ENCODE data around the gene DNAJA3.

DNAJA3 gene

DNA sequence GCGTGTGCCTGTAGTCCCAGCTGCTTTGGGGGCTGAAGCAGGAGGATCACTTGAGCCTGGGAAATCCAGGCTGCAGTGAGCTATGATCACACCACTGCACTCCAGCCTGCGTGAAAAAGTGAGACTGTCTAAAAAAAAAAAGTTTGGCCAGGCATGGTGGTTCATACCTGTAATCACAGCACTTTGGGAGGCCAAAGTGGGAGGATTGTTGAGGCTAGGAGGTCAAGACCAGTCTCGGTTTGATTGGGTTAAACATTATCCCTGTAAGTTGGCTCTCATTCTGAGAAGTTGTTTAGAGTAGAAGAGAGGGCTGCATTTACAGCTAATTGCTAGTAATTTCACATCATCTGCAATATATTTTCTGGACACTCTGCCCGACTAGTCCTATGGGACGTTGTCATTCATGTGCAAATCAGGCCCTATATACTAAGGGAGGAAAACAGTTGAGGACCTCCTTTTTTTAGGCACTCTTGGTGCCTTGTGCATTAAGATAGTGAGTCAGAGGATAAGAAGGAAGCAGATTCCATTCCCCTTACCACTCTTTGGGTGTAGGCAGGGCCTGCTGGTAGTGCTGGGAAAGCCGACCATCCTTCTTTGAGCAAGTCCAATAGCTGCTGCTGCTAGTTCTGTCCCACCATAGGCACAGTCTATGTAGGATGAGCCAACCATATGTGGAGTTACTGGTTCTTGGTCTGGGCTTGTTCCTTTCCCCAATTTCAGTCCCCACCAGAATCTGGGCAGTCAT lies 69.2 kb downstream of the DNAJA3 start:
- ATAC-seq (ENCODE audit: low read depth) (peak; percentile 76), DNase-seq (ENCODE audit: low spot score) (no peak)
- H3K36me3 ChIP-seq (ENCODE audit: low read depth), result peaks cover 24% of the 10 kb centered on the region
- no peaks in the 10 kb centered on the region for H3K27me3 ChIP-seq (ENCODE audit: insufficient read depth, poor library complexity, severe bottlenecking)
- H3K9me3 ChIP-seq (ENCODE audit: severe bottlenecking), result no peaks in the 10 kb centered on the region
- peak overlapping the region; percentile 97 for H3K27ac ChIP-seq (ENCODE audit: poor library complexity, severe bottlenecking)
- peaks cover 58% of the 10 kb centered on the region for H3K4me1 ChIP-seq (ENCODE audit: insufficient read depth, poor library complexity, severe bottlenecking)
- TF ChIP-seq, protein P1, sequence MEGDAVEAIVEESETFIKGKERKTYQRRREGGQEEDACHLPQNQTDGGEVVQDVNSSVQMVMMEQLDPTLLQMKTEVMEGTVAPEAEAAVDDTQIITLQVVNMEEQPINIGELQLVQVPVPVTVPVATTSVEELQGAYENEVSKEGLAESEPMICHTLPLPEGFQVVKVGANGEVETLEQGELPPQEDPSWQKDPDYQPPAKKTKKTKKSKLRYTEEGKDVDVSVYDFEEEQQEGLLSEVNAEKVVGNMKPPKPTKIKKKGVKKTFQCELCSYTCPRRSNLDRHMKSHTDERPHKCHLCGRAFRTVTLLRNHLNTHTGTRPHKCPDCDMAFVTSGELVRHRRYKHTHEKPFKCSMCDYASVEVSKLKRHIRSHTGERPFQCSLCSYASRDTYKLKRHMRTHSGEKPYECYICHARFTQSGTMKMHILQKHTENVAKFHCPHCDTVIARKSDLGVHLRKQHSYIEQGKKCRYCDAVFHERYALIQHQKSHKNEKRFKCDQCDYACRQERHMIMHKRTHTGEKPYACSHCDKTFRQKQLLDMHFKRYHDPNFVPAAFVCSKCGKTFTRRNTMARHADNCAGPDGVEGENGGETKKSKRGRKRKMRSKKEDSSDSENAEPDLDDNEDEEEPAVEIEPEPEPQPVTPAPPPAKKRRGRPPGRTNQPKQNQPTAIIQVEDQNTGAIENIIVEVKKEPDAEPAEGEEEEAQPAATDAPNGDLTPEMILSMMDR (IDR thresholded peaks at IDR 0.05; ENCODE audit: poor library complexity, severe bottlenecking), result no peak
- H3K4me3 ChIP-seq (ENCODE audit: severe bottlenecking), result no peak overlapping the region

DNA sequence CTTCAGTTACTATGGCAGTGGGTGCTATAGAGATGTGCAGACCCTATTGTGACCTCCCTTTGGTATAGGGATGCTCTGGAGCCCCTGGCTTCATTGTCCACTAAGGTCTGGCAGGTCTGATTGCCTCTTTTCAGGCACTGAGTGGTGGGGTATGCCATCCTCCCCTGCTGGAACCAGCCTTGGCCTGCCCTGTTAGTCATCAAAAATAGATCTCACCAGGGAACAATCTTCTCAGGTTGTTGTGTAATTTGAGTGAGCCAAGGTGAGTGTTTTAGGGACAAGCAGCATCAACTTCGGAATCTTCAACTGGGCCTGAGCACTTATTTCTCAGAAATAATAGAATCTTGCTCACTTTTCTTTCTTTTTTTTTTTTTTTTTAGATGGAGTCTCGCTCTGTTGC lies 70.1 kb downstream of the DNAJA3 start:
- ATAC-seq (ENCODE audit: low read depth) (peak; percentile 56), DNase-seq (ENCODE audit: low spot score) (no peak)
- TF ChIP-seq, protein P1 (IDR thresholded peaks at IDR 0.05; ENCODE audit: poor library complexity, severe bottlenecking), result no peak
- Histone ChIP-seq H3K4me3 (ENCODE audit: severe bottlenecking) (no peak overlapping the region), H3K36me3 (ENCODE audit: low read depth) (peaks cover 18% of the 10 kb centered on the region), H3K9me3 (ENCODE audit: severe bottlenecking) (no peaks in the 10 kb centered on the region), H3K27ac (ENCODE audit: poor library complexity, severe bottlenecking) (peak overlapping the region; percentile 97), H3K4me1 (ENCODE audit: insufficient read depth, poor library complexity, severe bottlenecking) (peaks cover 67% of the 10 kb centered on the region), H3K27me3 (ENCODE audit: insufficient read depth, poor library complexity, severe bottlenecking) (no peaks in the 10 kb centered on the region)

DNA sequence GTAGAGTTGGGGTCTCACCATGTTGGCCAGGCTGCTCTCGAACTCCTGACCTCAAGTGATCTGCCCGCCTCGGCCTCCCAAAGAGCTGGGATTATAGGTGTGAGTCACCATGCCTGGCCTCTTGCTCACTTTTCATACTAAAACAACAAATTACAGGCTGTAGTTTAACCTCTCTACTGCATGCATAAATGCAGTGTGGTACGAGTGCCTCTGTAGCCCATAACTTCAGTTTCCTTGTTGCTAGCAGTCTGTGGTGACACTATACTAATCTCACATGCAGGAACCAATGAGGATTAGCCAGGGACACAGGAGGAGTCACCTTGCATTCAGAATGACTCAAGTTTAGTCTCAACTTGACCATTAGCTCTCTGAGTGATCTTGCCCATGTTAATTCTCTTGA lies 70.6 kb downstream of the DNAJA3 start:
- TF ChIP-seq, protein P1 (IDR thresholded peaks at IDR 0.05; ENCODE audit: poor library complexity, severe bottlenecking), result no peak
- Histone ChIP-seq H3K9me3 (ENCODE audit: severe bottlenecking) (no peaks in the 10 kb centered on the region), H3K4me1 (ENCODE audit: insufficient read depth, poor library complexity, severe bottlenecking) (peaks cover 72% of the 10 kb centered on the region), H3K27ac (ENCODE audit: poor library complexity, severe bottlenecking) (peak overlapping the region; percentile 97), H3K36me3 (ENCODE audit: low read depth) (peaks cover 14% of the 10 kb centered on the region), H3K27me3 (ENCODE audit: insufficient read depth, poor library complexity, severe bottlenecking) (no peaks in the 10 kb centered on the region), H3K4me3 (ENCODE audit: severe bottlenecking) (no peak overlapping the region)
- DNase-seq (ENCODE audit: low spot score), result no peak
- peak; percentile 35 for ATAC-seq (ENCODE audit: low read depth)

DNA sequence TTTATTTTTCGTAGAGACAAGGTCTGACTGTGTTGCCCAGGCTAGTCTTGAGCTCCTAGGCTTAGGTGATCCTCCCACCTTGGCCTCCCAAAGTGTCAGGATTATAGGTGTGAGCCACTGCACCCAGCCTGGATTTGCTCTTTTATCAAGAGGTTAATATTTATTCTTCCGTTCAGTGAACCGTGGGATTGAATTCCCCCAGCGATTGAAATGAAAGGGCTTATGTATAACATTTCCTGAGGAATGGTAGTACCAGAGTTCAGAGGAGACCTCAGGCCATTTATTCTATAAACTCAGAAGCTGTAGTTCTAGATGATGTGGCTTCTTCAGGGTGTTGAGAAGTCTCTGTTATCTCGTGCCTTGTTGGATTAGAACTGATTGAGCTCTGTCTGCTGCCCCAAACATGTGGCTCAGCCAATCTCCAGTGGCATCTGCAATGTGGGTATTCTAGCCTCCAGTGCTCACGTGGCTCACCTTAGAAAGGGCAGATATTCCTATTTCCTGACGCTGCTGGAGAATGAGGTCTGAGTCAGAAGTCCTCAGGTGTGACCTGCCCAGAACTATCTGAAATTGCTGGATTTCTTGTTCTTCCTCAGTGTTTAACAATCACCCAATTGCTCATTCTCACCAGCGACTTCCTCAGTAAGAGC lies 73.0 kb downstream of the DNAJA3 start:
- Histone ChIP-seq H3K9me3 (ENCODE audit: severe bottlenecking) (no peaks in the 10 kb centered on the region), H3K36me3 (ENCODE audit: low read depth) (peaks cover 10% of the 10 kb centered on the region), H3K4me3 (ENCODE audit: severe bottlenecking) (no peak overlapping the region), H3K27ac (ENCODE audit: poor library complexity, severe bottlenecking) (peak overlapping the region; percentile 97), H3K4me1 (ENCODE audit: insufficient read depth, poor library complexity, severe bottlenecking) (peaks cover 77% of the 10 kb centered on the region), H3K27me3 (ENCODE audit: insufficient read depth, poor library complexity, severe bottlenecking) (no peaks in the 10 kb centered on the region)
- DNase-seq (ENCODE audit: low spot score), result no peak
- TF ChIP-seq, protein P1 (IDR thresholded peaks at IDR 0.05; ENCODE audit: poor library complexity, severe bottlenecking), result no peak
- peak; percentile 50 for ATAC-seq (ENCODE audit: low read depth)

DNA sequence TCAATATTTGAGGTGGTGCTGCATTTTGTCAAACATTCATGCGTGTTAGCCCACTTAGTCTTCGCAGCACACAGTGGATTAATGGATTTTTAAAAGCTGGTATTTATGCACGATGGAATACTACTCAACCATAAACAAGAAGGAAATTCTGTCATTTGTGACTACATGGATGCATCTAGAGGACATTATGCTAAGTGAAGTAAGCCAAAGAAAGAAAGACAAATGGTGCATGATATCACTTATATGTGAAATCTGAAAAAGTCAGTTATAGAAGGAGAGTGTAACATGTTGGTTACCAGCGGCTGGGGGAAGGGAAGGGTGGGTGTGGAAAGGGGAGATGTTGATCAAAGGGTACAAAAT lies 73.5 kb downstream of the DNAJA3 start:
- H3K4me1 ChIP-seq (ENCODE audit: insufficient read depth, poor library complexity, severe bottlenecking), result peaks cover 73% of the 10 kb centered on the region
- ATAC-seq (ENCODE audit: low read depth), result no peak

More for the DNA sequence above, 73.5 kb downstream of the DNAJA3 start:
- peak overlapping the region; percentile 97 for H3K27ac ChIP-seq (ENCODE audit: poor library complexity, severe bottlenecking)
- H3K27me3 ChIP-seq (ENCODE audit: insufficient read depth, poor library complexity, severe bottlenecking), result no peaks in the 10 kb centered on the region
- TF ChIP-seq, protein P1 (IDR thresholded peaks at IDR 0.05; ENCODE audit: poor library complexity, severe bottlenecking), result no peak
- H3K36me3 ChIP-seq (ENCODE audit: low read depth), result peaks cover 10% of the 10 kb centered on the region; the same call in 1 of the 2 replicates
- no peaks in the 10 kb centered on the region for H3K9me3 ChIP-seq (ENCODE audit: severe bottlenecking)
- no peak overlapping the region for H3K4me3 ChIP-seq (ENCODE audit: severe bottlenecking)
- no peak for DNase-seq (ENCODE audit: low spot score)
